GM19351 (cell line): Measurements from ENCODE around the gene FAM222B.

Experiments used
- ATAC-seq: cut with Tn5 transposase; IDR thresholded peaks from one replicate; pipeline ENCODE4 v1.9.1; 2021; ENCODE audit warnings: mild to moderate bottlenecking, moderate library complexity; ENCODE audit not compliant: unreplicated experiment

The FAM222B gene

GRCh38 chr17:28777178-28777577 is 65.4 kb downstream of the FAM222B start:
- ATAC-seq: no peak

- ATAC-seq: no peak
These were observed 68.4 kb downstream of the FAM222B start for GRCh38 chr17:28774206-28774605.

DNA sequence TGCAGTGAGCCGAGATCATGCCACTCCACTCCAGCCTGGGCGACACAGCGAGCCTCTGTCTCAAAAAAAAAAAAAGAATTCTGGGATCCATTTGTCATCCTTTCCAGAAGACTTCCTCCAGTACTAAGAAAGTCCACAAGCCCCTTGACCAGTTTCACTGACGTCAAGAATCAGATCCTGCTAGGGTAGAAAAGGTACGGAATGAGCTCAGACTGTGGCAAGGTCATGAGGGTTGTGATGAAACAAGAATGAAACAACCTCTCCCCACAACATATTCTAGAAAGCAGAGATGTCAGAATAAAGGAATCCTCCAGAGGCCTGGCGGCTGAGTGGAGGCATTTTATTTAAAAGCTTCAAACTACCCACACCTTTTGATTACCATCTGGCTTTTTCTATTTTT is 68.9 kb downstream of the FAM222B start:
- ATAC-seq: no peak

DNA sequence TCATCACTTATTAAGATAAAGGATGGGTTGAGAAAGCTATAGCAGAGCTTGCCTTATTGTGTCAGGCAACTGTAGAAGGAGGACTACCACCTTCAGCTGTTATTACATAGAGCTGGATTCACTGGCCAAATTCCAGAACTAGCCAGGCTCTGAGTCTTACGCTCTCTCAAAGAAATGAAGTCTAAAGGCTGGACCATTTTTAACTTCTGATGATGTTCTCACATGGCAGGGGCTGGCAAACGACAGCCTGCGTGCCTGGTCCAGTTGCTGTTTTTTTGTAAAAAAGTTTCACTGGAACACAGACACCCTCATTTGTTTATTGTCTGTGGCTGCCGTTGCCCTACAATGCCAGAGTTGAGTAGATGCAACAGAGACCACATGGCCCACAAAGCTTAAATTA is 77.6 kb downstream of the FAM222B start:
- ATAC-seq: no peak

- no peak for ATAC-seq
These were observed 78.8 kb downstream of the FAM222B start for GRCh38 chr17:28763804-28764266.

DNA sequence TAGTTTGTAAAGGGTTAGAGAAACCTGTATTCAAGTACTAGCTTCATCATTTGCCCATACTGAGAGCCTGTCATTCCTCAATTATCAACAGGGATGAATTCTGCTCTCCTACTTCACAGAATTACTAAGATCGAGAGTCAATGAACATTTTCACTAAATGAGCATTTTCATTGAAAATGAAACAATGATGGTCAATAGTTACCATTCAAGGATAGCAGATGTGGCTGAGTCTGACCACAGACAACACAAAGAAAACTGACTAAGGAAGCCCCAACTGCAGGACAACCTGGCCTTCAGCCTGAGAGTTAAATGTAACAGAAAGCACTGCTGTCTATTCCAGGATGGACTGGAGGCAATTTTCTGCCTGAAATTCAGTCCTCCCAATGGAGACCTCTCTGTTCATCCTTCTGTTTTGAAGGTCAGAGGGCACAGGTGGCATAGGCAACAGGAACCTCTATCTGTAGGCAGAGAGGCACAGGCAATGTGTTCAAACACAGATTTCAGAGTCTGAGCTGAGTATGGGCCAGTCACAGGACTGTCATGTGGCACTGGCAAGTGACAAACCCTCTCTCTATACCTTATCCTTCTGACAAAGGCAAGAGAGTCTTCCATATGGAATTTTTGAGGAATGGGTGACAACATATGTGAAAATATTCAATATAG is 79.3 kb downstream of the FAM222B start:
- no peak for ATAC-seq

DNA sequence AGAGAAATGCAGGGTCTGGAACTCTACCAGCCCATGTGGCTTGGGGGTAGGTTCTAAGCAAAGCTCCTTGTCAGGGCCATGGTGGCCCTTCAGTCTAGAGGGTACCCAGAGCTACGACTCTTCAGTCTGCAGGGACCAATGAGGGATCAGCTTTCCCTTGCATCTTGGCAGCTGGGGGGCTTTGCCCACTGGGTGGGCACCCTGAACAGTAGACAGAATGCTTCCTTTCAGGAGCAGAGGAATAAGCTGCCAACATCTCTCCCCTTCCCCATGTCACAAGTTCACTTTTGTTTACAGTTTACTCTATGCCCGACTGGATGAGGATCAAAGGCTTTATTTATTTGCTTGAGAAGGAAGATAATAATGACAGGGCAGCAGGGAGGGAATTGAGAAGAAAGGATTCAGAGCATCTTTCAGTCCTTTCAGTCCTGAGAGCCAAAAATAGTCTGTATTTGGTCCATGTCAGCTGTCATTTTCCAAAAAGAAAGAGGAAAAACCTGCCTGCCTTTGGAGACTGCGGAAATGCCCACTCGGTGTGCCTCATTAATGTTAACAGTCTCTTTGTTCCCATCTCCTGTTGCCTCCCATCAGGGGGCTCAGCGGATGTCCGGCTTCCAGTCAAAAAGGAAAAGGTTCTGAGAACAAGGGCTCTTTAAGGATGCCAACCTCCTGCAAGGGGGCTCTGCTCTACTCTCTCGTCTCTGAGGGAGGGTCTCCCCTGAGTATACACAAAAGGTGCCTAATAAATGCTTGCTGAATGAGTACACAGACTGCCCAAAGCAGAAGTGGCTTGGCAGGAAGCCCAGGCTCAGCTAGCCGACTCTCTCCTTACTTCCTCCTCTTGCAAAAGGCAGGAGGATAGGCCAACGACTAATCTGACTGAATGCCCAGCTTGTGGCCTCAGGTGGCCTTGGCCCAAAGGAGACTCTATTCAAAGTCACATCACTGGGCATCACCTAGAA is 81.7 kb downstream of the FAM222B start:
- ATAC-seq: no peak

GRCh38 chr17:28759256-28759865 is 83.2 kb downstream of the FAM222B start:
- ATAC-seq: no peak

- ATAC-seq: no peak
These were observed 84.0 kb downstream of the FAM222B start for GRCh38 chr17:28758411-28759121.

- ATAC-seq: no peak
These were observed 86.4 kb downstream of the FAM222B start for GRCh38 chr17:28756049-28756804.

DNA sequence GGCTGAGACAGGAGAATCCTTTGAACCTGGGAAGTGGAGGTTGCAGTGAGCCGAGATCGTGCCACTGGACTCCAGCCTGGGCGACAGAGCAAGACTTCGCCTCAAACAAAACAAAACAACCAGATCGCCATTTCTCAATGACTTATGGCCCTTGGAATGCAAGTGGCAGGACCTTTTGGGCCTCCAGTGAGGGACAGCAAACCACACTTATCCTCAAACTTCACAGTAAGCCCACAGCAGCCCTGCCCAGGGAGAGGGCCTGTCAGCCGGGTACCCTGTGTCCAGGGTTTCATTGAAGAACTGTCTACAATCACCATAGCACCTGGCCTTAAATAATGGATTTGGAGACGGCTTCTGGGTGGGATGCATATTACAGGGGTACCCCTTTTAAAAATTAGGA is 87.1 kb downstream of the FAM222B start:
- ATAC-seq: no peak

DNA sequence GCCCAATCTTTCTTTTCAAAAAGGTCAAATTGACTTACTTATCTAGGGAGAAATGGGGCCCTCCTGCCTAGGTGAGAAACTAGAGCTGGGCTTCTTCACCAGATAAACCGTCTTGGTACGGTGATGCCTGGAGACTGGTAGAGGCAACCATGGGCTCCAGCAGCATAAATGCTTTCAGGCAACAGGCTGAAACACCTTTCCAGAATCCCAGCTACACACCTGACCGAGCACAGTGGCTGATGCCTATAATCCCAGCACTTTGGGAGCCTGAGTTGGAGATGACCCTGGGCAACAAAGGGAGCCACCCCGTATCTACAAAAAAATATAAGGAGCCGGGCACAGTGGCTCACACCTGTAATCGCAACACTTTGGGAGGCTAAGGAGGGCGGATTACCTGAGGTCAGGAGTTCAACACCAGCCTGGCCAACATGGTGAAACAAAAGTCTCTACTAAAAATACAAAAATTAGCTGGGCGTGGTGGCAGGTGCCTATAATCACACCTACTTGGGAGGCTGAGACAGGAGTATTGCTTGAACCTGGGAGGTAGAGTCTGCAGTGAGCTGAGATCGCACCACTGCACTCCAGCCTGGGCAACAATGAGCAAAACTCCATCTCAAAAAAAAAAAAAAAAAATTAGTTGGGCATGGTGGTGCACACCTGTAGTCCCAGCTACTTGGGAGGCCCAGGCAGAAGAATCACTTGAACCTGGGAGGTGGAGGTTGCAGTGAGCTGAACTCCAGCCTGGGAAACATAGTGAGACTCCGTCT is 90.8 kb downstream of the FAM222B start:
- ATAC-seq: no peak

GRCh38 chr17:28750178-28751047 is 92.2 kb downstream of the FAM222B start:
- ATAC-seq: peak; percentile 73

- no peak for ATAC-seq
These were observed 92.9 kb downstream of the FAM222B start for GRCh38 chr17:28749516-28750177.

DNA sequence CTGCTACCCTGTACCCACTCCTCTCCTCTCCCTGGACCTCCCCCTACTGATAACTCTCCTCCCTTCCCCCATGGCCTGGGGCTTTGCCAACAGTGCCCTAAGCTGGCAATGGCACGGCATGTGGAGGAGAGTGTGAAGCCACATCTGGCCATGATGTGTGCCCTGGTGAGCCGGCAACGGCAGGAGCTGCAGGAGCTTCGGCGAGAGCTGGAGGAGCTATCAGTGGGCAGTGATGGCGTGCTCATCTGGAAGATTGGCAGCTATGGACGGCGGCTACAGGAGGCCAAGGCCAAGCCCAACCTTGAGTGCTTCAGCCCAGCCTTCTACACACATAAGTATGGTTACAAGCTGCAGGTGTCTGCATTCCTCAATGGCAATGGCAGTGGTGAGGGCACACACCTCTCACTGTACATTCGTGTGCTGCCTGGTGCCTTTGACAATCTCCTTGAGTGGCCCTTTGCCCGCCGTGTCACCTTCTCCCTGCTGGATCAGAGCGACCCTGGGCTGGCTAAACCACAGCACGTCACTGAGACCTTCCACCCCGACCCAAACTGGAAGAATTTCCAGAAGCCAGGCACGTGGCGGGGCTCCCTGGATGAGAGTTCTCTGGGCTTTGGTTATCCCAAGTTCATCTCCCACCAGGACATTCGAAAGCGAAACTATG is 93.6 kb downstream of the FAM222B start:
- ATAC-seq: no peak

DNA sequence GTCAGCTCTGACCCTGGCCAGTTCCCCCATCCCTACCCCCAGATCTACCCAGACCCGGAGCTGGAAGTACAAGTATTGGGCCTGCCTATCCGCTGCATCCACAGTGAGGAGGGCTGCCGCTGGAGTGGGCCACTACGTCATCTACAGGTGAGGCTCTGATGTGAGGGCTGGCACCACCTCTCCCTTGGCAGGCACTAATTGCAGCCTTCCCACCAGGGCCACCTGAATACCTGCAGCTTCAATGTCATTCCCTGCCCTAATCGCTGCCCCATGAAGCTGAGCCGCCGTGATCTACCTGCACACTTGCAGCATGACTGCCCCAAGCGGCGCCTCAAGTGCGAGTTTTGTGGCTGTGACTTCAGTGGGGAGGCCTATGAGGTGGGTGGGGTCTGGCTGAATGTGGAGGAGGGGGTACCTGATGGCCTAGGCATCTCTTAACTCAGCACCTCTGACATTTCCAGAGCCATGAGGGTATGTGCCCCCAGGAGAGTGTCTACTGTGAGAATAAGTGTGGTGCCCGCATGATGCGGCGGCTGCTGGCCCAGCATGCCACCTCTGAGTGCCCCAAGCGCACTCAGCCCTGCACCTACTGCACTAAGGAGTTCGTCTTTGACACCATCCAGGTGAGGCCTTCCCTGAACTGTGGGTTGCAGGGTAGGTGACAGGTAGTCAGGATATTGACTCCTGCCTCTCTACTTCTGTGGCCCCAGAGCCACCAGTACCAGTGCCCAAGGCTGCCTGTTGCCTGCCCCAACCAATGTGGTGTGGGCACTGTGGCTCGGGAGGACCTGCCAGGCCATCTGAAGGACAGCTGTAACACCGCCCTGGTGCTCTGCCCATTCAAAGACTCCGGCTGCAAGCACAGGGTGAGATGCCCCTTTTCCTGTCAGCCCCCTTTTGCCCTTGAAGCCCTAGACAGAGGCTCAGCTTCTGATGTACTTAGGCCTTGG is 94.5 kb downstream of the FAM222B start:
- no peak for ATAC-seq
